ENCODE measurements around the gene CCDC157. TPM values are rescaled to one million over a fixed set of nuclear protein-coding genes. Genes with fewer than 3 reads are reported as not detected.
A peak's percentile ranks its signal among the peaks of the same experiment; 100 is the strongest.
"Not testable (repeated sequence)": the region's sequence is repeated elsewhere in the genome, so short reads cannot be mapped to it uniquely, and the experiment has no call there.

The CCDC157 gene
- total and polyA plus RNA-seq, 12 donors, result 0.48 to 9.9 (median 2.8) TPM

GRCh38 chr22:30397656-30398635 lies 41.1 kb downstream of the CCDC157 start:
- Histone ChIP-seq H3K9me3 (replicated peaks in 1 of 3) (no peaks in the 10 kb centered on the region), H3K4me1 (replicated peaks in 1 of 2) (peaks cover 14 to 18% of the 10 kb centered on the region in 2 donors), H3K27me3 (no peaks in the 10 kb centered on the region), H3K36me3 (replicated peaks in 1 of 2) (no peaks in the 10 kb centered on the region), H3K4me3 (peak overlapping the region in 2 of 4 donors; percentile 25 to 71), H3K27ac (no peak overlapping the region)
- TF ChIP-seq POLR2A (IDR thresholded peaks at IDR 0.05), result no peak
- no peak for TF ChIP-seq CTCF (IDR thresholded peaks at IDR 0.05)
- 32 to 73% (median 43%) methylated on average over 4 to 11 of the region's 11 CpGs for WGBS, 4 donors
- DNase-seq, result no peak
- intact Hi-C loops (cut with DNase I), result no loop called here

- intact Hi-C loops (cut with DNase I), result no loop called here
- H3K27me3 ChIP-seq, result no peaks in the 10 kb centered on the region
- no peak for DNase-seq
- H3K4me1 ChIP-seq (replicated peaks in 1 of 2), result peaks cover 14 to 18% of the 10 kb centered on the region in 2 donors
- H3K4me3 ChIP-seq, result no peak overlapping the region
- TF ChIP-seq POLR2A (IDR thresholded peaks at IDR 0.05) (no peak), CTCF (IDR thresholded peaks at IDR 0.05) (no peak)
- H3K9me3 ChIP-seq (replicated peaks in 1 of 3), result no peaks in the 10 kb centered on the region
- H3K36me3 ChIP-seq (replicated peaks in 1 of 2), result no peaks in the 10 kb centered on the region
- H3K27ac ChIP-seq, result peak overlapping the region in 1 of 5 donors; percentile 6
- 61 to 69% (median 65%) methylated on average over 22 to 25 of the region's 25 CpGs for WGBS, 4 donors
These were observed 42.2 kb downstream of the CCDC157 start for GRCh38 chr22:30398685-30399680.

GRCh38 chr22:30399718-30400117 lies 42.9 kb downstream of the CCDC157 start:
- Histone ChIP-seq H3K4me1 (replicated peaks in 1 of 2) (peaks cover 14 to 18% of the 10 kb centered on the region in 2 donors), H3K9me3 (replicated peaks in 1 of 3) (no peaks in the 10 kb centered on the region), H3K4me3 (no peak overlapping the region), H3K36me3 (replicated peaks in 1 of 2) (no peaks in the 10 kb centered on the region), H3K27me3 (no peaks in the 10 kb centered on the region), H3K27ac (no peak overlapping the region)
- 83 to 93% (median 89%) methylated on average over 5 of the region's 5 CpGs for WGBS, 4 donors
- intact Hi-C loops (cut with DNase I), result no loop called here
- DNase-seq, result no peak
- TF ChIP-seq POLR2A (IDR thresholded peaks at IDR 0.05), result no peak
- TF ChIP-seq CTCF (IDR thresholded peaks at IDR 0.05), result no peak

GRCh38 chr22:30400159-30400558 lies 43.4 kb downstream of the CCDC157 start:
- intact Hi-C loops (cut with DNase I), result no loop called here
- DNase-seq, result no peak
- H3K36me3 ChIP-seq (replicated peaks in 1 of 2), result no peaks in the 10 kb centered on the region
- no peaks in the 10 kb centered on the region for H3K27me3 ChIP-seq
- H3K4me1 ChIP-seq (replicated peaks in 1 of 2), result peaks cover 14 to 18% of the 10 kb centered on the region in 2 donors
- WGBS, 4 donors, result 69 to 85% (median 71%) methylated on average over 1 of the region's 1 CpG
- H3K4me3 ChIP-seq, result no peak overlapping the region
- no peaks in the 10 kb centered on the region for H3K9me3 ChIP-seq (replicated peaks in 1 of 3)
- TF ChIP-seq CTCF (IDR thresholded peaks at IDR 0.05), result no peak
- no peak overlapping the region for H3K27ac ChIP-seq

- H3K4me1 ChIP-seq (replicated peaks in 1 of 2), result peaks cover 14 to 18% of the 10 kb centered on the region in 2 donors
- H3K36me3 ChIP-seq (replicated peaks in 1 of 2); H3K27ac ChIP-seq; H3K4me3 ChIP-seq; DNase-seq; H3K27me3 ChIP-seq; H3K9me3 ChIP-seq (replicated peaks in 1 of 3); intact Hi-C loops (cut with DNase I): not testable (repeated sequence)
- whole genome bisulfite sequencing, 4 donors, result 90 to 97% (median 93%) methylated on average over 3 of the region's 3 CpGs
These were observed 44.2 kb downstream of the CCDC157 start for GRCh38 chr22:30401024-30401423.
